H1 (cell line): Measurements from ENCODE around the gene NAGS. TPM values are rescaled to one million over a fixed set of nuclear protein-coding genes. Genes with fewer than 3 reads are reported as not detected.

Experiments used
- CTCF ChIA-PET: fragments of 300-600 bp; sonication (Branson Sonifier 250); formaldehyde crosslinking; loops from one replicate; lab custom pipeline; 2021; ENCODE audit not compliant: partially characterized antibody; lab: Charles Lee
- POLR2A ChIA-PET: fragments of 300-600 bp; sonication (Branson Sonifier 250); formaldehyde crosslinking; loops from one replicate; lab custom pipeline; 2021; ENCODE audit warnings: inconsistent platforms; ENCODE audit not compliant: partially characterized antibody; lab: Charles Lee
- DNase-seq, 2 experiments: peaks; one replicate each; pipeline versions ENCODE4 v3.0.0 to v3.0.0-alpha.2; 2010 to 2022; ENCODE audit warnings: low spot score in 2 of 2, low read depth in 1 of 2, mixed read lengths in 1 of 2
- FAIRE-seq: peaks from 2 replicates; lab custom pipeline; 2011; peaks lifted over from hg19 to GRCh38; lab: Jason Lieb, UNC
- H2AFZ ChIP-seq: 2 replicates; pipeline ENCODE4 v1.8.1; 2012; ENCODE audit warnings: low read length, inconsistent platforms
- H2AK5ac ChIP-seq: 2 replicates; pipeline ENCODE4 v1.6.1; 2013; ENCODE audit warnings: low read depth, low read length
- H2BK120ac ChIP-seq: replicated peaks from 2 replicates; pipeline ENCODE3; 2013; ENCODE audit warnings: low read depth, low read length, inconsistent platforms
- H2BK12ac ChIP-seq: 2 replicates; pipeline ENCODE4 v1.6.1; 2013; ENCODE audit warnings: low read depth, low read length
- H2BK15ac ChIP-seq: 2 replicates; pipeline ENCODE4 v1.6.1; 2013; ENCODE audit warnings: low read length
- H2BK20ac ChIP-seq: 2 replicates; pipeline ENCODE4 v1.6.1; 2013; ENCODE audit warnings: low read length
- H2BK5ac ChIP-seq: 2 replicates; pipeline ENCODE4 v1.6.1; 2013; ENCODE audit warnings: low read depth, low read length
- H3K14ac ChIP-seq: 2 replicates; pipeline ENCODE4 v1.6.1; 2013; ENCODE audit warnings: inconsistent platforms; ENCODE audit not compliant: insufficient read length
- H3K18ac ChIP-seq: 2 replicates; pipeline ENCODE4 v1.6.1; 2013; ENCODE audit warnings: low read length; ENCODE audit errors: extremely low read depth
- H3K23ac ChIP-seq: 2 replicates; pipeline ENCODE4 v1.6.1; 2013; ENCODE audit warnings: inconsistent platforms; ENCODE audit not compliant: insufficient read length
- H3K23me2 ChIP-seq: 2 replicates; pipeline ENCODE4 v1.6.1; 2013; ENCODE audit warnings: low read depth, low read length
- H3K27ac ChIP-seq: 2 replicates; pipeline ENCODE4 v1.6.1; 2011; ENCODE audit warnings: low read depth, low read length, inconsistent platforms
- H3K27me3 ChIP-seq, 4 experiments: replicated peaks in 1 of 4; 1 replicate in 1 of 4; 2 replicates in 3 of 4; pipeline versions ENCODE4 v1.6.1 to v1.8.1; 2011 to 2013; ENCODE audit warnings: low read length in 3 of 4, mild to moderate bottlenecking in 3 of 4, inconsistent platforms in 2 of 4, mixed read lengths in 2 of 4, moderate library complexity in 1 of 4; ENCODE audit not compliant: control insufficient read depth in 3 of 4, insufficient read depth in 3 of 4; ENCODE audit errors: extremely low read depth in 1 of 4
- H3K36me3 ChIP-seq, 4 experiments: 2 replicates each; pipeline versions ENCODE4 v1.6.1 to v1.8.1; 2011 to 2013; ENCODE audit warnings: mild to moderate bottlenecking in 4 of 4, low read length in 3 of 4, moderate library complexity in 2 of 4, control low read depth in 1 of 4, inconsistent platforms in 1 of 4; ENCODE audit not compliant: insufficient read depth in 4 of 4, control insufficient read depth in 2 of 4
- H3K4ac ChIP-seq: replicated peaks from 2 replicates; pipeline ENCODE3; 2013; ENCODE audit warnings: low read length, low read depth, mixed read lengths, inconsistent platforms; ENCODE audit not compliant: insufficient read length
- H3K4me1 ChIP-seq, 4 experiments: replicated peaks in 1 of 4; 1 replicate in 1 of 4; 2 replicates in 3 of 4; pipeline versions ENCODE4 v1.6.1 to v1.8.1; 2011 to 2013; ENCODE audit warnings: low read length in 3 of 4, inconsistent platforms in 2 of 4, mixed read lengths in 1 of 4; ENCODE audit not compliant: insufficient read depth in 4 of 4, control insufficient read depth in 3 of 4
- H3K4me2 ChIP-seq, 2 experiments: 2 replicates each; pipeline versions ENCODE4 v1.6.1 to v1.8.1; 2011 to 2013; ENCODE audit warnings: low read depth in 2 of 2, low read length in 2 of 2, control low read depth in 1 of 2, inconsistent platforms in 1 of 2, mild to moderate bottlenecking in 1 of 2; ENCODE audit not compliant: insufficient read depth in 1 of 2
- H3K4me3 ChIP-seq, 4 experiments: fragments of 200-600, 300-600 bp in 1 of 4; sonication (generic), shearing (Covaris generic), sonication (Bioruptor Twin) in 1 of 4; 2 replicates each; pipeline versions ENCODE4 v1.5.1 to v1.8.1; 2011 to 2016; ENCODE audit warnings: low read length in 4 of 4, low read depth in 3 of 4, control low read depth in 2 of 4, inconsistent platforms in 2 of 4, mild to moderate bottlenecking in 2 of 4, mixed read lengths in 1 of 4, moderate library complexity in 1 of 4; ENCODE audit not compliant: insufficient read depth in 2 of 4; ENCODE audit errors: extremely low read depth in 1 of 4
- H3K56ac ChIP-seq: replicated peaks from 2 replicates; pipeline ENCODE3; 2013; ENCODE audit warnings: low read depth, mild to moderate bottlenecking, mixed read lengths, low read length, inconsistent platforms; ENCODE audit not compliant: insufficient read length
- H3K79me1 ChIP-seq: 2 replicates; pipeline ENCODE4 v1.6.1; 2013; ENCODE audit warnings: low read depth, low read length, control low read depth
- H3K79me2 ChIP-seq, 2 experiments: 2 replicates each; pipeline versions ENCODE4 v1.6.1 to v1.8.1; 2012 to 2013; ENCODE audit warnings: low read length in 2 of 2, mild to moderate bottlenecking in 2 of 2, inconsistent platforms in 1 of 2; ENCODE audit not compliant: insufficient read depth in 2 of 2, control insufficient read depth in 1 of 2
- H3K9ac ChIP-seq, 4 experiments: replicated peaks in 1 of 4; 1 replicate in 1 of 4; 2 replicates in 3 of 4; pipeline versions ENCODE4 v1.6.1 to v1.8.1; 2011 to 2013; ENCODE audit warnings: low read depth in 3 of 4, low read length in 3 of 4, control low read depth in 2 of 4, mild to moderate bottlenecking in 2 of 4, moderate library complexity in 2 of 4, inconsistent platforms in 1 of 4; ENCODE audit errors: extremely low read depth in 1 of 4
- H3K9me3 ChIP-seq, 2 experiments: 2 replicates each; pipeline versions ENCODE4 v1.6.1 to v1.8.1; 2012 to 2013; ENCODE audit warnings: mild to moderate bottlenecking in 2 of 2, moderate library complexity in 2 of 2, control low read depth in 1 of 2, inconsistent platforms in 1 of 2, low read depth in 1 of 2, low read length in 1 of 2, mixed read lengths in 1 of 2; ENCODE audit not compliant: insufficient read depth in 2 of 2
- H4K20me1 ChIP-seq, 2 experiments: replicated peaks in 1 of 2; 2 replicates each; pipeline versions ENCODE3 to v1.8.1; 2011 to 2013; ENCODE audit warnings: inconsistent platforms in 2 of 2, low read length in 2 of 2, mild to moderate bottlenecking in 1 of 2; ENCODE audit not compliant: insufficient read depth in 2 of 2, control insufficient read depth in 1 of 2
- H4K5ac ChIP-seq: 2 replicates; pipeline ENCODE4 v1.6.1; 2013; ENCODE audit warnings: low read length, low read depth, mixed read lengths, inconsistent platforms; ENCODE audit not compliant: insufficient read length
- H4K8ac ChIP-seq: 2 replicates; pipeline ENCODE4 v1.8.0; 2013; ENCODE audit warnings: mild to moderate bottlenecking, moderate library complexity, low read length, inconsistent platforms; ENCODE audit not compliant: insufficient read depth; ENCODE audit errors: extremely low read depth
- H4K91ac ChIP-seq: replicated peaks from 2 replicates; pipeline ENCODE3; 2013; ENCODE audit warnings: low read length, mixed read lengths, inconsistent platforms; ENCODE audit not compliant: insufficient read length
- ASH2L ChIP-seq: fragments of 200-600, 300-600 bp; sonication (generic); IDR thresholded peaks from one replicate; pipeline ENCODE4 v1.7.1; 2017; ENCODE audit warnings: low read length
- BCL11A ChIP-seq, 2 experiments: IDR thresholded peaks; one replicate each; pipeline ENCODE4 v1.6.1; 2011; ENCODE audit warnings: low read depth in 2 of 2, low read length in 2 of 2, mild to moderate bottlenecking in 2 of 2
- EZH2 ChIP-seq: fragments of 200-600 bp; sonication (generic); IDR thresholded peaks from 2 replicates; pipeline ENCODE4 v1.7.1; 2012; ENCODE audit warnings: low read depth, mild to moderate bottlenecking, moderate library complexity, low read length, inconsistent platforms; ENCODE audit not compliant: severe bottlenecking
- JUN ChIP-seq: IDR thresholded peaks from 2 replicates; pipeline ENCODE4 v1.6.1; 2011; ENCODE audit warnings: low read depth, mild to moderate bottlenecking, improper control_type of control experiment, low read length
- NANOG ChIP-seq: IDR thresholded peaks from 2 replicates; pipeline ENCODE4 v1.6.1; 2011; ENCODE audit warnings: low read length, low read depth, mild to moderate bottlenecking, inconsistent platforms; ENCODE audit not compliant: insufficient read depth, poor library complexity, severe bottlenecking
- RAD21 ChIP-seq, 2 experiments: IDR thresholded peaks in 1 of 2; conservative IDR thresholded peaks in 1 of 2; 2 replicates each; pipeline ENCODE4 v1.6.1; 2011; ENCODE audit warnings: low read depth in 2 of 2, low read length in 2 of 2, improper control_type of control experiment in 1 of 2, inconsistent platforms in 1 of 2, mild to moderate bottlenecking in 1 of 2, moderate library complexity in 1 of 2
- RXRA ChIP-seq: IDR thresholded peaks from 2 replicates; pipeline ENCODE4 v1.6.1; 2011; ENCODE audit warnings: low read depth, mild to moderate bottlenecking, low read length, moderate library complexity; ENCODE audit not compliant: insufficient read depth
- SAP30 ChIP-seq: fragments of 300-600 bp; sonication (generic); IDR thresholded peaks from 2 replicates; pipeline ENCODE4 v1.7.1; 2012; ENCODE audit warnings: low read length, moderate library complexity, mild to moderate bottlenecking, inconsistent platforms; ENCODE audit not compliant: insufficient read depth, insufficient replicate concordance
- SIN3A ChIP-seq, 2 experiments: IDR thresholded peaks in 1 of 2; conservative IDR thresholded peaks in 1 of 2; 2 replicates each; pipeline ENCODE4 v1.6.1; 2011 to 2012; ENCODE audit warnings: low read length in 2 of 2, improper control_type of control experiment in 1 of 2, low read depth in 1 of 2, mild to moderate bottlenecking in 1 of 2
- SUZ12 ChIP-seq: fragments of 200-600 bp; sonication (generic); IDR thresholded peaks from 2 replicates; pipeline ENCODE4 v1.6.1; 2012; ENCODE audit warnings: mild to moderate bottlenecking, inconsistent platforms, low read length, moderate library complexity, mixed read lengths
- TAF7 ChIP-seq: optimal IDR thresholded peaks from 2 replicates; pipeline ENCODE3; 2011; ENCODE audit warnings: low read depth, mild to moderate bottlenecking, inconsistent platforms, low read length, moderate library complexity, borderline replicate concordance
- TBP ChIP-seq: IDR thresholded peaks from 2 replicates; pipeline ENCODE4 v1.6.1; 2011; ENCODE audit warnings: low read depth, low read length, improper control_type of control experiment
- WGBS, 2 experiments: shearing (Covaris generic) in 1 of 2; methylation state at CpG; one replicate each; pipeline versions ENCODE4 v1.1.6 to v1.1.7; 2013 to 2015; ENCODE audit warnings: low lambda C conversion rate in 2 of 2, mixed read lengths in 2 of 2, inconsistent platforms in 1 of 2, low coverage in 1 of 2, missing lambda C conversion rate in 1 of 2; ENCODE audit not compliant: insufficient replicate concordance in 2 of 2, insufficient coverage in 1 of 2, insufficient read length in 1 of 2; ENCODE audit errors: extremely low coverage in 1 of 2, missing lambda C conversion rate in 1 of 2; 5-methylcytosine and 5-hydroxymethylcytosine counted together
- polyA plus RNA-seq, 7 experiments: library from polyadenylated mRNA; depleted of rRNA in 3 of 7; stranded (reverse) in 5 of 7; unstranded in 2 of 7; fragments of >200 nt in 5 of 7; fragments of 200-250 nt in 2 of 7; gene quantifications; 1 replicate in 5 of 7; 2 replicates in 1 of 7; 4 replicates in 1 of 7; pipeline versions ENCODE4 v1.2.1 to v1.2.3, GENCODE V29; 2011 to 2013; ENCODE audit warnings: missing spikeins in 2 of 7, mixed read lengths in 2 of 7
- total RNA-seq: library from RNA; stranded (reverse); fragmentation: NEBNext Ultra II Directional; extraction: Animal tissue kit (Norgen Biotek cat#: 25700); gene quantifications from 2 replicates; pipeline ENCODE4 v1.2.1, GENCODE V29; 2021

Gene NAGS
- total and polyA plus RNA-seq, 2 of the 8 experiments (the other 6 are each of a cell fraction or from before 2014, with no cell fraction given), result 4.0 to 5.1 TPM

DNA sequence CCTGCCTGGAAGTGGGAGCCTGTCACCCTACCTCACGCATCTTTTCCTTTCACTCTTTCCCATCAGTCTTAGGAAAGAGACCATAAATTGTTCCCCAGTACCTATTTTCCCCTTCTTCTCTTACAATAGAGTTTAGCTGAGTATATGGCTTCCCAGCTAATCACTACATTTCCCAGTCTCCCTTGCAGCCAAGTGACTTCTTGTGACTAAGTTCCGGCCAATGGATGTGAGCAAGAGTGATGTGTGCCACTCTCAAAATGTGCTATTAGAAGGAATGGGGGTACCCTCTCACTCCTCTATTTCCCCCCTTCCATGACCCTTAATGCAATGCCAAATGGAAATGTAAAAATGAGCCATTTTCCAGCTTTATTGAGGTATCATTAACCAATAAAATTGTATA, 42.5 kb upstream of the NAGS start:
- CTCF ChIA-PET, result interaction anchor here (0.9 to 4.5 kb wide), 8 partner anchors 10 to 388 kb away, joined by 3 to 26 read pairs (median 4); partner anchors contain the start of gene PPY
- no peaks in the 10 kb centered on the region for H3K9me3 ChIP-seq
- TF ChIP-seq EZH2 (no peak), SIN3A (conservative IDR thresholded peaks at IDR 0.05 in 1 of 2, IDR thresholded peaks at IDR 0.05 in 1 of 2; ENCODE audit: low read depth in 1 of 2, low read length in 2 of 2) (no peak), RAD21 (IDR thresholded peaks at IDR 0.05 in 1 of 2, conservative IDR thresholded peaks at IDR 0.05 in 1 of 2; ENCODE audit: low read depth in 2 of 2, low read length in 2 of 2) (no peak), JUN (no peak), RXRA (no peak), SUZ12 (no peak), BCL11A (IDR thresholded peaks at IDR 0.05; ENCODE audit: low read depth in 2 of 2, low read length in 2 of 2) (no peak), TAF7 (no peak), SAP30 (no peak), ASH2L (no peak), TBP (no peak), NANOG (no peak)

More for the DNA sequence above, 42.5 kb upstream of the NAGS start:
- H4K8ac ChIP-seq, result no peak overlapping the region
- no peak overlapping the region for H2BK5ac ChIP-seq
- POLR2A ChIA-PET, result no interaction called here
- H3K23ac ChIP-seq, result no peak overlapping the region
- H4K5ac ChIP-seq, result no peak overlapping the region
- no peak overlapping the region for H4K91ac ChIP-seq
- DNase-seq (no peak), FAIRE-seq (no peak)
- H3K4me3 ChIP-seq, result no peak overlapping the region
- H2AK5ac ChIP-seq, result no peak overlapping the region
- H2BK15ac ChIP-seq, result no peak overlapping the region
- H3K79me2 ChIP-seq, result no peaks in the 10 kb centered on the region
- no peak overlapping the region for H3K18ac ChIP-seq
- H3K36me3 ChIP-seq, result no peaks in the 10 kb centered on the region
- no peak overlapping the region for H2BK12ac ChIP-seq
- no peak overlapping the region for H3K4me2 ChIP-seq
- no peak overlapping the region for H3K9ac ChIP-seq
- no peak overlapping the region for H2AFZ ChIP-seq
- no peaks in the 10 kb centered on the region for H3K79me1 ChIP-seq
- H3K14ac ChIP-seq, result no peak overlapping the region
- H3K56ac ChIP-seq, result no peak overlapping the region
- 82% methylated on average over 2 of the region's 2 CpGs; no CpG with 5 or more reads in 1 of the 2 experiments for whole genome bisulfite sequencing, 2 experiments
- H3K4ac ChIP-seq, result no peak overlapping the region
- no peaks in the 10 kb centered on the region for H3K27me3 ChIP-seq
- no peaks in the 10 kb centered on the region for H4K20me1 ChIP-seq
- H3K27ac ChIP-seq, result no peak overlapping the region
- H3K23me2 ChIP-seq, result 0 out of 2 replicates have a peak, but pooled peaks cover 2% of the 10 kb centered on the region
- no peak overlapping the region for H2BK20ac ChIP-seq
- no peak overlapping the region for H2BK120ac ChIP-seq
- H3K4me1 ChIP-seq, result no peaks in the 10 kb centered on the region
